Ovary (tissue), 9 donors: ENCODE measurements around the gene LIPJ. TPM values are rescaled to one million over a fixed set of nuclear protein-coding genes. Genes with fewer than 3 reads are reported as not detected.

Experiments
- DNase-seq, 5 donors: peaks; one replicate each; pipeline ENCODE4 v3.0.0-alpha.2; 2019 to 2020
- H3K27ac ChIP-seq, 2 donors: fragments of 200-600 bp; one replicate each; pipeline versions ENCODE4 v1.5.1 to v1.8.0; 2019 to 2022
- H3K27me3 ChIP-seq: fragments of 200-600 bp; one replicate; pipeline ENCODE4 v1.8.0; 2022
- H3K36me3 ChIP-seq: fragments of 200-600 bp; sonication (generic); one replicate; pipeline ENCODE4 v1.5.1; 2019
- H3K4me1 ChIP-seq: one replicate; pipeline ENCODE4 v1.8.1; 2013; ENCODE audit warnings: mild to moderate bottlenecking, moderate library complexity; ENCODE audit not compliant: insufficient read depth
- H3K4me3 ChIP-seq: fragments of 200-600 bp; sonication (generic); one replicate; pipeline ENCODE4 v1.5.1; 2017
- H3K9me3 ChIP-seq, 2 donors: fragments of 200-600 bp in 1 of 2; sonication (generic) in 1 of 2; one replicate each; pipeline versions ENCODE4 v1.5.1 to v1.8.1; 2013 to 2019; ENCODE audit warnings: mild to moderate bottlenecking in 1 of 2, moderate library complexity in 1 of 2
- CTCF ChIP-seq, 3 donors: fragments of 450-650 bp in 2 of 3; fragments of 200-600 bp in 1 of 3; IDR thresholded peaks; one replicate each; pipeline versions ENCODE4 v1.5.1 to v1.8.0; 2016 to 2022; ENCODE audit warnings: antibody characterized with exemption in 3 of 3, mild to moderate bottlenecking in 1 of 3
- EP300 ChIP-seq: sonication (generic); formaldehyde crosslinking; IDR thresholded peaks from one replicate; pipeline ENCODE4 v1.6.1; 2017; ENCODE audit warnings: antibody characterized with exemption
- POLR2A ChIP-seq: fragments of 450-650 bp; IDR thresholded peaks from one replicate; pipeline ENCODE4 v1.6.1; 2017; ENCODE audit warnings: antibody characterized with exemption, mild to moderate bottlenecking, moderate library complexity
- WGBS, 3 donors: extraction: QIAGEN DNeasy Blood & Tissue Kit in 1 of 3; methylation state at CpG; one replicate each; pipeline versions ENCODE4 v1.1.5 to v1.1.7; 2013 to 2017; 5-methylcytosine and 5-hydroxymethylcytosine counted together
- intact Hi-C, 4 donors: fragments of 100-400 bp; cut with DNase I; formaldehyde crosslinking; loops; one replicate each; pipeline versions ENCODE4 v1.11.0 to v1.15.1; 2022 to 2023
- polyA plus RNA-seq, 2 donors: library from polyadenylated mRNA; stranded (reverse); fragments of 200-250 nt in 1 of 2; fragments of 350-450 nt in 1 of 2; fragmentation: Illumina TruSeq in 1 of 2; extraction: RNeasy Lipid Tissue Mini Kit (QIAGEN cat#74804) in 1 of 2; gene quantifications; one replicate each; pipeline ENCODE4 v1.2.3, GENCODE V29; 2013 to 2014
- total RNA-seq, 7 donors: library from RNA; depleted of rRNA in 2 of 7; stranded (reverse); fragments of >200 nt in 2 of 7; fragmentation: NEBNext Ultra II Directional in 3 of 7; extraction: Animal tissue kit (Norgen Biotek cat#: 25700) in 3 of 7; gene quantifications; one replicate each; pipeline versions ENCODE4 v1.1.0 to v1.2.4, GENCODE V29; 2016 to 2023
- donor health status: DM: no; HTN: no; CAD: no; lungs with moderate emphysema.
- donor health status: DM: no; HTN: no; CAD: no.
- donor health status: Bipolar disorder and iron deficiency.
- donor health status: DM: yes; HTN: yes; CAD: no.
- donor health status: DM: no; HTN: no; CAD: no.
- donor health status: DM: yes; HTN: yes; CAD: no.

LIPJ gene
- total and polyA plus RNA-seq, 9 donors: 0.08 to 0.25 (median 0.20) TPM; not detected in 2

DNA sequence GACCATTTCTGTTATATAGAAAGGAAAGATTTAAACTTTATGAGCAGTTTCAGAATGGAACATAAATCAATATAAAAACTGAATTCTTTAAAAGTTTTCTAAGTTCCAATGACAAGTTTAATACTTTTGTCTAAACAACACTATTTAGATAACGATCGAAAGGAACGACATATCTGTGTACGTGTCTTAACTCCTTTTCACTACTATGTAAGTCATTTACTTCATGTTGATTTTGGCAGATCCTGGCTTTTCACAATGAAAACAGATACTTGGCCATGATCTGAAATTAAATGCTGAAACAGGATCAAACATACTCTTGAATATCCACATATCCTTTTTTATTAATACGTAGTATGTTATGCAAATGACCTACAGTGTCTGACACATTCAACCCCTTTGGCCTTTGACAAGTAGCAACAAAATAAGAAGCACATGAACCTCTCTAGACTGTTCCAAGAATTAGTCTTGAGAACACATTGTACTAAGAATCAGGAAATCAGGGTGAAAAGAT, 45.4 kb upstream of the LIPJ start:
- H3K4me1 ChIP-seq: peaks cover 2% of the 10 kb centered on the region
- H3K4me3 ChIP-seq: no peak overlapping the region
- peak overlapping the region in 1 of 2 donors; percentile 31 for H3K27ac ChIP-seq

DNA sequence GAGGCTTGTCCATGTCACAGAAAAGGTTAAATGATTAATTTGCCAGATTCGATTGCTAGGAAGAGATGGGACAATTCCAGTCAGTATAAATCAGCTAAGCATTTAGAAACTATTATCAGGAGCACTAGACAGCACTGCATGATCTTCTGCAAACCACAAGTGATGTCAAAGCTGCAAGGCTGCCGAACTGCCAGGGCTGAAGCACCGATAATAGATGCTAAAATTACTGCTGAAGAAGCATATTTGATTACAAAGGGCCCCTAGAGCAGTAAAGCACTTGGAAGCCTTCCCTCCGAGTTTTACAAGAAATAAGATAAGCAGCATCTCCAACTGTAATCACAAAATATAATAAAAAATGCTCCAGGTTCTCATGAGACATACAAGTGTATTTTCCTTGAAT, 44.0 kb upstream of the LIPJ start:
- WGBS, 3 donors: 26 to 45% (median 28%) methylated on average over 4 of the region's 4 CpGs
- intact Hi-C loops: loop anchor here in 1 of 4 donors (10.0 kb wide), 1 partner anchor 68 kb away; no protein-coding TSS in a partner anchor
- TF ChIP-seq EP300: no peak
- TF ChIP-seq POLR2A: no peak
- TF ChIP-seq CTCF (IDR thresholded peaks at IDR 0.05): no peak
- Histone ChIP-seq H3K27ac (no peak overlapping the region), H3K9me3 (no peaks in the 10 kb centered on the region), H3K4me3 (no peak overlapping the region), H3K27me3 (no peaks in the 10 kb centered on the region), H3K36me3 (no peaks in the 10 kb centered on the region), H3K4me1 (peaks cover 2% of the 10 kb centered on the region)
- DNase-seq: peak in 2 of 5 donors; percentile 40 to 47

More for the DNA sequence above, 45.4 kb upstream of the LIPJ start:
- DNase-seq: no peak
- intact Hi-C loops: loop anchor here in 1 of 4 donors (10.0 kb wide), 1 partner anchor 66 kb away; no protein-coding TSS in a partner anchor
- Histone ChIP-seq H3K36me3 (no peaks in the 10 kb centered on the region), H3K9me3 (no peaks in the 10 kb centered on the region), H3K27me3 (no peaks in the 10 kb centered on the region)
- TF ChIP-seq POLR2A: no peak
- TF ChIP-seq EP300: peak; percentile 20
- no peak for TF ChIP-seq CTCF (IDR thresholded peaks at IDR 0.05)
- 36 to 53% (median 39%) methylated on average over 5 of the region's 5 CpGs for WGBS, 3 donors

- H3K9me3 ChIP-seq: no peaks in the 10 kb centered on the region
- DNase-seq: no peak
- intact Hi-C loops: loop anchor here in 1 of 4 donors (10.0 kb wide), 1 partner anchor 70 kb away; no protein-coding TSS in a partner anchor
- H3K27ac ChIP-seq: no peak overlapping the region
- H3K4me3 ChIP-seq: no peak overlapping the region
- 86 to 96% (median 88%) methylated on average over 2 of the region's 2 CpGs for whole genome bisulfite sequencing, 3 donors
- no peak for TF ChIP-seq EP300
- no peak for TF ChIP-seq POLR2A
- TF ChIP-seq CTCF (IDR thresholded peaks at IDR 0.05): no peak
- H3K27me3 ChIP-seq: no peaks in the 10 kb centered on the region
- H3K36me3 ChIP-seq: no peaks in the 10 kb centered on the region
- H3K4me1 ChIP-seq: peaks cover 2% of the 10 kb centered on the region
Observed at GRCh38 chr10:88544140-88544870, 42.3 kb upstream of the LIPJ start.

DNA sequence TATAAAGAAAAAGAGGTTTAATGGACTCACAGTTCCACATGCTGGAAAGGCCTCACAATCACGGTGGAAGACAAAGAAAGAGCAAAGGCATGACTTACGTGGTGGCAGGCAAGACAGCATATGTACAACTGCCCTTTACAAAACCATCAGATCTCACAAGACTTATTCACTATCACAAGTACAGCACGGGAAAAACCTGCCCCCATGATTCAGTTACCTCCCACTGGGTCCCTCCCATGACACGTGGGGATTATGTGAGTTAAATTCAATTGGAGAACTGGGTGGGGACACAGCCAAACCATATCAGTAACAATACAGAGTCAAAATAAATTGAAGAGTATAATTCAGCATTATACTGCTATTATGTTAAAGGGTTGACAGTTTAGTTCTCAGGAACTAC, 41.2 kb upstream of the LIPJ start:
- Histone ChIP-seq H3K4me1 (peaks cover 2% of the 10 kb centered on the region), H3K4me3 (no peak overlapping the region), H3K36me3 (no peaks in the 10 kb centered on the region), H3K27me3 (no peaks in the 10 kb centered on the region), H3K9me3 (no peaks in the 10 kb centered on the region), H3K27ac (no peak overlapping the region)
- no peak for DNase-seq
- 76 to 87% (median 86%) methylated on average over 4 of the region's 4 CpGs for WGBS, 3 donors
- TF ChIP-seq EP300 (no peak), POLR2A (no peak), CTCF (IDR thresholded peaks at IDR 0.05) (no peak)
- intact Hi-C loops: loop anchor here in 1 of 4 donors (10.0 kb wide), 1 partner anchor 71 kb away; no protein-coding TSS in a partner anchor
